ENCODE results near the gene DPM3.
"Not testable (repeated sequence)": the region's sequence is repeated elsewhere in the genome, so short reads cannot be mapped to it uniquely, and the experiment has no call there.

The DPM3 gene

DNA sequence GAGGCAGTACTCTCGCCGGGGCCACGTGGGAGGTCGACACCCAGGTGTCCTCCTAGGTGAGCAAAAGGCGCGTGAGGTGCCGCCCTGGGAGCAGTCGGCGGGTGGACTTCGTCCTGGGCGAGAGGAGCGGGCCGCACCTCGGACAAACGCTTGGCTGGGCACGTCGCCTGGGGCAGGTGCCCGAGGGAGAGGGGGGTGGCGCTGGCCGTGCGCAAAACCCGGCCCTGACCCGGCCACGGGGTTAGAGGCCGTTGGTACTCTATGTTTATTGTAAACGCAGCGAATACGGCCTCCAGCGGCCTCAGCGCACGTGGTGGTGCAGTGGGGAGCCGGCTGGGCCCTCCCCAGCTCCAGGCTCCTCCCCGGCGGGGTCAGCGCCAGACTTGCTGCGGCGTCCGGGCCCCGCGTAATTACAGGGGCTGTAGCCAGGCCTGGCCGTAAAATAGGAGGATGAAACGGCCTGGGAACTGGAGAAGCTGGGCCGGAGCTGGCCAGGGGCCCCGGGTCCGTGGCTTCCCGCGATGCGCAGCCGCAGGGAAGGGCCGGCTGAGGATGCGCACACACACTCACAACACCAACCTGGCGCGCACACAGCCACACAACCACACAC is 14.3 kb downstream of the DPM3 start:
- DNase-seq (ENCODE audit: low spot score) = no peak
- FAIRE-seq = no peak

DNA sequence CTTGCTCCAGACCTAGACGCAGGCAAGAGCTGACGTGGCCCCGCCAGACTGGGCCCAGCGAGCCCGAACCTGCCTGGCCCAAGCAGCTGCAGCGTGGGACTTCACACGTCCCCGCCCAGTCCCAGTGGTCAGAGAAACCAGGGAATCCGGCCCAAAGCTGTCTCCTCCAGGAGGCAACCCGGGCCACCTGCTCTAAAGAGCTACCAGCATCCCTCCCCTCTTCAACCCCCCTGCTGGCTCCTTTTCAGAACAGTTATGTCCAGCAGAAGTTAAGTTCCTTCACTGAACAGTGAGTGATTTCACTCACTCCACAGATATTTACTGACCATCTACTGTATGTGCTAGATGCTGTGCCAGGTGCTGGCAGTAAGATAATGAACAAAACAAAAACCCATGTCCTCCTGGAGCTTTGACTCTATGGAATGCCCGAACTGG is 14.8 kb downstream of the DPM3 start:
- FAIRE-seq = no peak

DNA sequence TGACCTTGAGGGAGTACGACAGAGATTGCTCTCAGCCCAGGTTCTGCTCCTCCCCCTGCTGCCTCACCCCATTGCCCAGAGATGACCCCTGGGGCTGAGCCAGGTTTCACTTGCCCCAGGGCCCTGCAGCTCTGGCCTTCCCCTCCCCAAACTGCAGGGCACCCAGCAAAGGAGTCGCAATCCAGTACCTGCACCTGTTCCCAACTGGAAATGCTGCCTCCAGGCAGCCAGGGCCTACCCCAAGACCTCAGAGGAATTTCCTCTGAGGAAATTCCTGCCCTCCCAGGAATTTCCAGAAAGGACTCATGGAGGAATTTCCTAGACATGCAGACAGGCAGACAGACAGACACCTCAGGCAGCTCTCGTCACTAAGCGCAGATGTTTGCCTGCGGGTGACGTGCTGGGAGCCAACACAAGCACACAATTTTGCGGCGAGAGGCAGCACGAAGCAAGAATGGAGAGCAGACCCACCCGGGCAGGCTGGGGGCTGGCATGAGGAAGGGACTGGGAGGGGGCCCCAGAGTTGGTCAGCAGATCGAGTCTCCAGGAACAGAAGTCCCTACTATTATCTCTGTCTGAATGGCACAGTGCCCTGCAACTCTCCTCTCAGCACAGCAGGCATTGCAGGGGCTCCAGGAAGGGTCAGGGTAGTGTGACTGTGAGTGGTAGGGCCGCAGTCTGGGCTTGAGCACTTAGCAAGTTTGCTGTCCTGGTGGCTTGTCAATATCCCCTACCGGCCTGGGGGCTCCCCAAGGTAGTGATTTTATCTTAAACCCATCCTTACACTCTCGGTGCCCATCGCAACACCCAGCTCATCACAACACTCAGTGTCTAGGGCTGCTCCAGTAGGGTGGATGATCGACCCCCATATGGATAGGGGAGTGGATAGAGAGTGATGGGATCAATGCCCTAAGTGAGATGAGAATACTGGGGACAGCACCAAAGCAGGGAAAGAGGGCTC is 15.5 kb downstream of the DPM3 start:
- peak; percentile 35 for DNase-seq (ENCODE audit: low spot score)
- FAIRE-seq = no peak

More for the DNA sequence above, 14.8 kb downstream of the DPM3 start:
- DNase-seq (ENCODE audit: low spot score) = no peak

DNA sequence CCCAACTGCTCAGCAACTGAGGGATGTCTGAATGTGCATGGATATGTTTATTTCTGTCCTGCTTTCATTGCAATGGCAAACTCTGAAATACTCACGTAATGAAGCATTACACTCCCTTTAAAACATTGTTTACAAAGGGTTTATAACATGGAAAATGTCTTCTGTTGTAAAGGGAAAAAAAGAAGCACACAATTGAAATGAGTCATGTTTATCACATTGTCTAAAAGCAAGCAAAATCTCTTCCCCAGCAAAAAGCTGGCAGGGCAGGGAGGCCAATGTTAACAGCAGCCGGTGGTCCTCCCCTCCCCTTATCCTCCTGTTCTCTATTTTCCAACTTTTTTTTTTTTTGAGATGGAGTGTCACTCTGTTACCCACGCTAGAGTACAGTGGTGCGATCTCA is 16.5 kb downstream of the DPM3 start:
- FAIRE-seq = no peak
- DNase-seq (ENCODE audit: low spot score) = no peak

DNA sequence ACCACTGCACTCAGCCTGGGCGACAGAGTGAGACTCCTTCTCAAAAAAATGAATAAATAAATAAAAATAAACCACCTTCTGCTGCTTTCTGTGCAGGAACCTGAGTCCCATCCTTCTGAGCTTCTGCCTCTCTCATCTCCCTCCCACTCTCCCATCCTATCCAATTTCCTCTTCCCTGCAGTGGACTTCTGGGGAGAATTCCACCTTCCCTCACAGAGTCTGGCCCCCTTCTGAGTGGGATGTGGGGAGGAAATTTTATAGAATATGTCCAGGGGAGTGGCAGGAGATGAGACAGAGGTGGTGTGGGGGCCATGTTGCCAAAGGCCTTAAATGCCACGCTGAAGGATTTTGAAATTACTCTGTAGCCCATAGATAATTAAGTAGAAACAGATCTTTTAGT is 18.0 kb downstream of the DPM3 start:
- DNase-seq (ENCODE audit: low spot score) = no peak
- FAIRE-seq = no peak

DNA sequence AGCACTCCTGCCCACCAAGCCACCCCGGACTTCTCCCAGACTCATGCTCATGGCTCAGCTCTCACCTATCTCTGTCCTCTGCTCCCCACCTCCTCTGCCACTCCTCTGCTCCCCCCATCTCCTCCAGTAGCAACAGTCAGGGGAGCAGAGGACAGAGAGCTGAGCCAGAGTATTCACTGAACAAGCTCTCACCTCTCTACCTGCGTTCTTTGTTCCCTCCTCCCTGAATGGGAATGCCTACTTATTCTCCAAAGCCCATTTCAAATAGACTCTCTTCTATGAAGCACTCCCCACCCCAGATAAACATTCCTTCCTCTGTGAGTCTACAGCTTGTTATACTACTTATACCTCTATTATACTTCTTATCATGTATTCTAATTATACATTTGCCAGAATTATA is 19.1 kb downstream of the DPM3 start:
- no peak for FAIRE-seq
- no peak for DNase-seq (ENCODE audit: low spot score)

DNA sequence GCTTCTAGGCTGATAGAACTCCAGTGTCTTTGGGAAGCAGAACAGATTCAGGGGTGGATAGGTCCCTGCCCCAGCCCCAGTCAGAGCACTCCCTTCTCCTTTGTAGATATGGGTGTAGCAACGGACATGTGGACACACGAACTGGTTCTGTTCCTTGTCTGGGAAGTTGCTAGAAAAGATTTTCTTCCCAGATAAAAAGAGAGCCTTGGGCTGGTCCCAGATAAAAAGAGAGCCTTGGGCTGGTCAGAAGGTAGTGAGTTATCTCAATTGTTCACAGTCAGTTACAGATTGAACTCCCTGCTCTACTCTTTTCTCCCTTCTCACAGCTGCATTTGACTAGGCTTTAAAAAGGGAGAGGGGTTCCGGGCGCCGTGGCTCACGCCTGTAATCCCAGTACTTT is 20.1 kb downstream of the DPM3 start:
- DNase-seq (ENCODE audit: low spot score) (no peak), FAIRE-seq (no peak)

DNA sequence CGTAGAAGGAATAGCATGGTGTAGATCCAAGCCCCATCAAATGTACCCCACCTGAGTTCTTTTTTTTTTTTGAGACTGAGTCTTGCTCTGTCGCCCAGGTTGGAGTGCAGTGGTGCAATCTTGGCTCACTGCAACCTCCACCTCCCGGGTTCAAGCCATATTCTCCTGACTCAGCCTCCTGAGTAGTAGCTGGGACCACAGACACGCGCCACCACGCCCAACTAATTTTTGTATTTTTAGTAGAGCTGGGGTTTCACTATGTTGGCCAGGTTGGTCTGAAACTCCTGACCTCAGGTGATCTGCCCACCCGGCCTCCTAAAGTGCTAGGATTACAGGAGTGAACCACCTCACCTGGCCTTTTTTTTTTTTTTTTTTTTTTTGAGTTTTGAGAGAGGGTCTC is 22.2 kb downstream of the DPM3 start:
- DNase-seq (ENCODE audit: low spot score); FAIRE-seq: not testable (repeated sequence)

DNA sequence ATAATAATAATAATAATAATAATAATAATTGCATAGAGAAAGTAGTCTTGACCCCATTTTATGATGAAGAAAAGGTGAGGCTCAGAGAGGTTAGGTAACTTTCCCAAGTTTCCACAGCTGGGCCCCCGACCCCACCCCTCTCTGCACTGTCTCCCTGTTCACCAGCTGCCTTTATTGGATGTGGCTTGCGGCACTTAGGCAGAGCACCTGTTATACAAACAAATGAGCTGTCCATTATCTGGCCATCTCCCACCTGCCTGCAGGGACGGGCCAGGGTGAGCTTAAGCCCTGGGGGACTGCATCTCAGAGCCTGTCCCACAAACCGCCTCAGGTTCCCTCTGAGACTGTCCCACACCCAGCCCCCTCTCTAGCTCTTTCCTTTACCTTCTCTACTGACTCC is 22.7 kb downstream of the DPM3 start:
- FAIRE-seq (no peak), DNase-seq (ENCODE audit: low spot score) (no peak)

DNA sequence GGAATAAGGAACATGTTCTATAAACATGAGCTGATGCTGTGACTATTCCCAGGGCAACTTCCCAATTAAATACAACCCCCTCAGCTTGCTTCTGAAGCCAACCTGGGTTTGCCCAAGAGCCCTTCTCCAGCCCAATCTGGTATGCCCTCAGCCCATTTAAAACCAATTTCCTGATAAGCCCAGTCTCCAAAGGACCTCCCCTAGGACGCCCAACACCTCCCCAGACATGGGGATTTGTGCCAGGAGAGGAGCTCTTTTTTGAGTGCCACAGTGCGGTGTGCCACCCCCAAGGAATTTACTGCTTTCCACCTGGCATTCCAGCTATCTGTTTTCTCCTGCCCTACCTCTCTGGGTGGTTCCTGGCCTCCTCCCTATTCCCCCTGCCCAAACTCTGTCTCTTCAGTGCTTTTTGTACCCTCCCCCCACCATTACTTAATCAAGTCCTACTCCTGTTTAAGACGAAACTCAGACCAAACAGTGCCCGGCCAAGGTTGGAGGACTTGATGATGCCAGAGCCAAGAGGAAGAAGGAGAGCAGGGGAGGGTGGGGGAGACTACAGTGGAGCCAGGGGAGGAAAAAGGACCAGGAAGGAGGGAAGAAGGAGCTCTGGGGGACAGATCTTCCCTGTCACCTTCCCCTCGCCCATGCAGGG is 24.1 kb downstream of the DPM3 start:
- FAIRE-seq = no peak

DNA sequence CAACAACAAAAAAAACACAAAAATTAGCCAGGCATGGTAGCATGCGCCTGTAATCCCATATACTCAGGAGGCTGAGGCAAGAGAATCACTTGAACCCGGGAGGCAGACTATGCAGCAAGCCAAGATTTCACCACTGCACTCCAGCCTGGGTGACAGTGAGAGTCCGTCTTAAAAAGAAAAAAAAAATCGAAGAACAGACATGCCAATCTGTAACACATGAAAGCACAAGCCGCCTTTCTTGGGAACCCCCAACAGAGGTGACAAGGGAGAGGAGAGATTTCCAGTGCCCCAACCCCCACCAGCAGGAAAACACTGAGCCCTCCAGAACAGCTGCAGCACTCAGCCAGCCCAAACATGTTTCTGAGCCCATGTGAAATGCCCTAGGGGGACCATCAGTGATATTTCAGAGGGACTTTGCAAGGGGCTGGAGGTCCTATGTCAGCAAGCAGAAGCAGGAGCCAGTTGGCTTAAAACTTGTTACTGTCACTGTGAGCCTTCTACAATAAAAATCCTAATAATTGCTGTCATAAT is 26.8 kb downstream of the DPM3 start:
- FAIRE-seq (no peak), DNase-seq (ENCODE audit: low spot score) (no peak)

More for the DNA sequence above, 24.1 kb downstream of the DPM3 start:
- DNase-seq (ENCODE audit: low spot score) = no peak

DNA sequence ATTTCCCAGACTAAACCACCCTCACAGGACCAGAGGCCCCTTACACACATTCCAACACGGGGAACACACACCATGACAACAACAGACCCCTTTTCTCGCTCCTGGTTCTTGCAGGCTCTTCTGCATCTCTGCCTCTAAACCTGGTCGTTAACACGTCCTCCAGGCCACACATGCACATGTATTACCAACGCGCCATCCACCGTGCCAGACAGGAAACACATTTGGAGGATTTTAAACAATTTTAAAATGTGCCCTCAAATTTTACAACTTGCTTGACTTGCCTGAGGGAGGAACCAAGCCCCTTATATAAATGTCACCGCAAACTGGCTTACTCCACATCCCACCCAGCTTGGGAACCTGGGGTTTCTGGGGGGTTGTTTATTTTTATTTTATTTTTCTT is 29.5 kb downstream of the DPM3 start:
- no peak for FAIRE-seq
- no peak for DNase-seq (ENCODE audit: low spot score)

DNA sequence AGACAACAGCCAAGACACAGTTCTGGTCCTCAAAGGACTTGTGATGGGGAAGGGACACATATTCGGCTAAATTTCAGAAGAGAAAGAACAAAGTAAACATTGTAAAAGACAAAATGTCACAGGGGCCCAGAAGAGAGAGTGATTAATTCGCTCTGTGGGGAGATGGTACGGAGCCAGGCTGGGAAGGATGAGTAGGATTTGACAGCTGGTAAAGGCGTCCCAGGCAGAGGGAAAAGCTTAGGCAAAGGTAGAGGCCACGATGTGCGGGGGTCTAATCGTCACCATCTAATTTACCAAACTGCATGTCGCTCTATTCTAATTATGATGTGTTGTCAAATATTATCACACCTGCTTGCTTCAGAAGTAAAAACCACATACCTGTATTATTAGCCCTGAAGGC is 29.9 kb downstream of the DPM3 start:
- DNase-seq (ENCODE audit: low spot score) = no peak
- no peak for FAIRE-seq

DNA sequence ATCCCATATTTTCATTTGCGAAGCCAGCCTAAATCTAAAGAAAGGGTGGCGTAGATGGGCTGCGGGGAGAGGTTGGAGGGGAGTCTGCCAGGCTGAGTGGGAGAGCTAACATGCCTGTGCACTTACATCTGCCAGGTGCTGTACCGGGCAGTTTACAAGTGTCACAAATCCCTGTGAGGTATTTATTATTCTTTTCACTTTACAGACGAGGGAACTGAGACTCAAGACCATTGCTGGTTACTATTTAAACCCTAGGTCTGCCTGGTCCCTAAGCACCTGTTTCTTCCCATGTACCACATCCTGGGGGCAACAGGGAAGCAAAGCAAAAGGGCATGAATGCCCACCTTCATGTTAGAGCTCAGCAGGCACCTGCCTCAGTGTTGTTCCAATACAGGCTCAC is 32.0 kb downstream of the DPM3 start:
- DNase-seq (ENCODE audit: low spot score) (no peak), FAIRE-seq (no peak)

DNA sequence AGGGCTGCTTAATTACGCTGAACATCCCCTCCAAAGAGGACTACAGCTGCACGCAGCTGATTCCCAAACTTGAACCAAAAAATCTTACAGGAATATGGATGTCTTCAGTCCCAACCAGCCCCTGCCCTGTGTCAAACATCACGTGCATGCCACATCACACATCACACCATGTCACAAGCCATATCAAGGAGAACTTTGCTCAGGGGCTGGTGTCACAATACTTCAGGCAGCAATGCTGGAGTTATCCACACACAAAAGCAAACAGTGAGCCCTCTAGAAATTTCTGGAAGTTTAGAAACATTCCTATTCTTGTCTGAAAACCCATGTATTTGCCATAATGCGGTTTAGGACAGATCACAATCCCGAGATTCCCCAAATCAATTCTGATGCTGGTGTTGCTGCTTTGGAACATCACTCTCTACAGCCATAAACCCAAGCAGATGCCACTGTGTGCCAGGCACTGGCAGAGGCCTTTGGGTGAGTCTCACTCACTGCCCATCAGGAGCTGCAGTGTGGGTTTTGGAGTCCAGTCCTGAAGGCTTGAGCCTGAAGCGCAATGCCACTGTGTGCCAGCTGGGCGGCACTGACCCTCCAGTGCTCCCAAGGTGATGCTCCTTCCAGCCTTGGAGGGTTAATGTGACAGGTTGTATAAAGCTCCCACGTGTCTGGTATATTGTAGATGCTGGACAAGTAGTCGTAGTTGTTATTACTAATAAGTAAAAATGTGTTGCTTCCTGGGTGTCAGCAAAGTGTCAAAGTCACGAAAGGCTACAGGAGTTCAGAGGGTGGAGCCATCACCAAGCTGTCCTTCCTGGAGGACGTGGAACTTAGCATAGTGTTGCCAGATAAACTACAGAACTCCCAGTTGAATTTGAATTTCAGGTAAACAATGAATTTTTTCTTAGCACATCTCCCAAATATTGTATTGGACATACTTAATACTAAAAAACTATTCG is 32.7 kb downstream of the DPM3 start:
- FAIRE-seq (no peak), DNase-seq (ENCODE audit: low spot score) (no peak)

DNA sequence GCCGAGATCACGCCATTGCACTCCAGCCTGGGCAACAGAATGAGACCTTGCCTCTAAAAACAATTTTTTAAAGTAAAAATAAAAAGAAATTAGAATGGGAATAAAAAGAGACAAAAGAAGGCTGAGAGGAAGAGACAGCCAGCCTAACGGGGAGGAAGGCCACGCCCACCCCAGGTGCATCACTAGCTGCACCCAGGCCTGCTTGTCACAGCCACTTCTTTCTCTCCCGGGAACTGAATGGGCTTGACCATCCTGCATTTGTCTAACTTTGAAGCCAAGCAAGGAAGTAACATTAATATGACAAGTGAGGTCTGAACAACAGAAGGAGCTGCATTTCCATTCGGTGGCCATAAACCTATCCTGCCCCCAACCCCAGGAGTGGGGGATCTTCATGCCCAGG is 33.5 kb downstream of the DPM3 start:
- no peak for FAIRE-seq
- no peak for DNase-seq (ENCODE audit: low spot score)

DNA sequence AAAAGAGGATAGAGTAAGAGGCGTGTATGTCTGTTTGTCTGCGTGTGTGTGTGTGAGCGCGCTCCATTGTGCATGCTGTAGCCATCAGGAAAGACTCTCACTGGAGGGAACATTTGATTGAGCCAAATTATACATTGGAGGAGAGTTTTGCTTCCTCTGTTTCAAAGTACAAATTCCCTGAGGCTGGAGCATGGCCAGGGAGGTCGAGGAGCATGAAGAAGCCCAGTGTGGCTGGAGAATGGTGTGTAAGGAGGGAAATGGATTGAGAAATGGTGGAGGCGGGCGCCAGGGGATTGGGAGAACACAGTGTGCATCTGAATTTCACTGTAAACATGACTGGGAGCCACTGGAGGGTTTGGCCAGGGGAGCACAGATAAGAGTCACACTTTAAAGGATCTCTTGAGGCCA is 34.7 kb downstream of the DPM3 start:
- no peak for FAIRE-seq
- no peak for DNase-seq (ENCODE audit: low spot score)

DNA sequence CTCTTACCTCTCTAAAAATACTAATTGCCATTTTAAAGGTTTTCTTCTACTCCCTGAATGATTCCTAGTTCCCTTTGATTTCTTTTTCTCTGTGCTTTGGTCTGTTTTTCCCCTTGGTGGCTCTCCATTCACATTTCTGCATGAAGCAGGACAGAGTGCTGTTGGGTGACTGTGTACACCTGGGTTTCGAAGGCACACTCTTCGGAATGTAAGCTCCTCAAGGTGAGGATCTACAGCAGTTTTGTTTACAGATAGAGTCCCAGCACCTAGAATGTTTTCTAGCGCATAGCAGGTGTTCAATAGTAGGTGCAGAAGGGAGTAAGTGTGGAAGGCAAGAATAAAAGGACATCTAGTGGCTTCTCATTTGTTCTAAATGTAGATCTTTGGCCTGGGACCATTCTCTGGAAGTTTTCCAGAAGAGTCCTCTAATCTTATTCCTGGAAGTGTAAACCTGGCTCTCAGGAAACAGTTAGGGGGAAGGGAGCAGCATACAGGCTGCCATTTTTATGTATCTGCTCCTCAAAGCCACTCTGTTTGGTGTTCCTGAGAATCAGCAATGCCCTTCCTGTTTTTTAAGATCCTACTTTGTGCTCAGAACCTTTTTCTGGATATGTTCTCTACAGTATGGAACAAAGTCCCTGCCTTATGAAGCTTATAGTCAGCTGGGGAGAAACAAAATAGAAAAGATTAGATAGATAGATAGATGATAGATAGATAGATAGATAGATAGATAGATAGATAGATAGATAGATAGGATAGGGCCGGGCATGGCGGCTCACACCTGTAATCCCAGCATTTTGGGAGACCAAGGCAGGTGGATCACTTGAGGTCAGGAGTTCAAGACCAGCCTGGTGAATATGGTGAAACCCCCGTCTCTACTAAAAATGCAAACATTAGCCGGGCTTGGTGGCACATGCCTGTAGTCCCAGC is 35.5 kb downstream of the DPM3 start:
- DNase-seq (ENCODE audit: low spot score) (no peak), FAIRE-seq (no peak)

DNA sequence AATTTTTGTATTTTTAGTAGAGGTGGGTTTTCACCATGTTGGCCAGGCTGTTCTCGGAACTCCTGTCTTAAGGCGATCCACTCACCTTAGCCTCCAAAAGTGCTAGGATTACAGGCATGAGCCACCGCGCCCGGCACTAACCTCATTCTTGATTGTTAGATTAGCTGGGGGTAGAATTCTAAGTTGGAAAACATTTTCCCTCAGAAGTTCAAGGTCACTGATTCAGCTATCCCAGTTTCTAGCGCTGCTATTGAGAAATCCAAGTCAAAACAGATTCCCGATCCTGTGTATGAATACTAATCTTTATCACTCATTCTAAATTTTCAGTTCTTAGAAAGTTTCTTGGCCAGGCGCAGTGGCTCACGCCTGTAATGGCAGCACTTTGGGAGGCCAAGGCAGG is 37.0 kb downstream of the DPM3 start:
- no peak for DNase-seq (ENCODE audit: low spot score)
- FAIRE-seq = no peak

DNA sequence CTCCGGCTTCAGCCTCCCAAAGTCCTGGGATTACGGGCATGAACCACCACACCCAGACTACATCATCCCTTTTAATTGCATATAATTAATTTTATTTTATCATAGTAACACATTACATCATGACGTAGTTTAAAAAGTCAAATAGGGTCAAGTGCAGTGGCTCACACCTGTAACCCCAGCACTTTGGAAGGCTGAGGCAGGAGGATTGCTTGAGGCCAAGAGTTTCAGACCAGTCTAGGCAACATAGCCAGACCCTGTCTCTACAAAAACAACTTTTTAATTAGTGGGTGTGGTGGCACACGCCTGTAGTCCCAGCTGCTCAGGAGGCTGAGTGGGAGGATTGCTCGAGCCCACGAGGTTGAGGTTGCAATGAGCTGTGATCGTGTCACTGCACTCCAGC is 41.0 kb downstream of the DPM3 start:
- FAIRE-seq (no peak), DNase-seq (ENCODE audit: low spot score) (no peak)
